Epithelial cell of prostate (primary cell): ENCODE data around the gene CFAP77.

Source experiments
- DNase-seq: peaks from one replicate; pipeline ENCODE4 v3.0.0-alpha.2; 2011; ENCODE audit warnings: low read depth, low spot score
- H3K27ac ChIP-seq: fragments of 450-650 bp; 2 replicates; pipeline ENCODE4 v1.5.1; 2017; ENCODE audit warnings: mild to moderate bottlenecking

CFAP77 gene

DNA sequence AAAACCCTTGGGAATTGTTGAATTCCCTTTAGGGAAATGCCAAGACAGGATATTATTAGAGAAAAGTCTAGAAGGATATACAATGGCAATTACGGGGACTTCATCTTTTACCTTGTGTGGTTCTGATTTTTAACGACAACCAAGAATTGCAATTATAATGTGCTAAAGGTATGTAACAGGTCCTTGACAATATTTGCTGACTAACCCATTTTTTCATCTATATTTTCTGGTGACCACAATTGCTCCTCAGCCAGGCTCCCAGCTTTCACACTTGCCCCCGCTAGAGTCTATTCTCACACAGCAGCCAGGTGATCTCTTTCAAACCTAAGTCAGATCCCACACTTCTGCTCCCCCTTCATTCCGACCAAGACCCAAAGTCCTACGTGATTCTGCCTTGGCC lies 206.7 kb downstream of the CFAP77 start:
- H3K27ac ChIP-seq, result no peak overlapping the region
- DNase-seq, result no peak

DNA sequence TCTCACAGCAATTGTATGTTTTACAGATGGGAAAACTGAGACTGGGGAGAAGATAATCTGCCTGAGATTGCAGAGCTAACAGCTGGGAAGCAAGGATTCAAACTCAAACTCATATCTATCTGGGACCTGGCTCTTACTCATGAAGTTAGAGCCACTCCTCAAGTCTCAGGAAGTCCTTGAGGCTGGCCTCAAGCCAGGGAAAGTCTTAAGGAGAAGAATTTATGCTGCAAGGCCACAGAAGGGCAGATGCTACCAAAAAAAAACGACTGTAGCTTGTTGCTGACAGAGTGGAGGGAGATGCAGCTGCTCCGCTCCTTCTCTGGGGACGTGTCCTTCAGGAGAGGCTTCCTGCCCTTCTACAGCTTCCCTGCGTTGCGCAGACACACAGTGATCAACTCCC lies 212.1 kb downstream of the CFAP77 start:
- no peak overlapping the region for H3K27ac ChIP-seq
- no peak for DNase-seq
